Panc1 (cell line): ENCODE data around the gene SNX9.

Experiments
- CTCF ChIP-seq: fragments of 450-650 bp; IDR thresholded peaks from 2 replicates; pipeline ENCODE4 v1.5.1; 2017; ENCODE audit warnings: mild to moderate bottlenecking
- POLR2AphosphoS5 ChIP-seq: IDR thresholded peaks from 2 replicates; pipeline ENCODE4 v1.6.1; 2012; ENCODE audit warnings: mild to moderate bottlenecking, low read depth, low read length, moderate library complexity
- REST ChIP-seq, 2 experiments: IDR thresholded peaks; 2 replicates each; pipeline ENCODE4 v1.6.1; 2011 to 2012; ENCODE audit warnings: low read depth in 2 of 2, control low read depth in 1 of 2, low read length in 1 of 2, mild to moderate bottlenecking in 1 of 2, moderate library complexity in 1 of 2; ENCODE audit not compliant: insufficient read depth in 1 of 2
- SIN3A ChIP-seq: IDR thresholded peaks from 2 replicates; pipeline ENCODE4 v1.6.1; 2012; ENCODE audit warnings: low read depth, mild to moderate bottlenecking, low read length, moderate library complexity, borderline replicate concordance; ENCODE audit not compliant: insufficient read depth
- TCF7L2 ChIP-seq: IDR thresholded peaks from 2 replicates; pipeline ENCODE4 v1.6.1; 2011; ENCODE audit warnings: mild to moderate bottlenecking, low read depth, low read length, inconsistent platforms

- TF ChIP-seq POLR2AphosphoS5 (no peak), CTCF (no peak), REST (IDR thresholded peaks at IDR 0.05; ENCODE audit: insufficient read depth in 1 of 2, low read depth in 2 of 2, low read length in 1 of 2) (no peak), SIN3A (no peak), TCF7L2 (no peak)
Observed at GRCh38 chr6:157885876-157886275, 62.8 kb downstream of the SNX9 start.
